DND-41 (cell line): ENCODE data around the gene DSCAML1.

Source experiments
- ATAC-seq: fragments of 200-7000 bp; cut with Tn5 transposase; 3 replicates; pipeline ENCODE4 v1.9.1; 2021; ENCODE audit warnings: low read depth; ENCODE audit not compliant: insufficient read depth
- DNase-seq: peaks from one replicate; pipeline ENCODE4 v3.0.0-alpha.2; 2020
- H2AFZ ChIP-seq: 2 replicates; pipeline ENCODE4 v1.6.0; 2012; ENCODE audit warnings: low read depth, low read length
- H3K27ac ChIP-seq: 2 replicates; pipeline ENCODE4 v1.5.1; 2012; ENCODE audit warnings: low read length, inconsistent platforms
- H3K27me3 ChIP-seq: fragments of 200-600 bp; sonication (generic); 2 replicates; pipeline ENCODE4 v1.6.0; 2012; ENCODE audit warnings: low read length, mild to moderate bottlenecking, inconsistent platforms; ENCODE audit not compliant: insufficient read depth, poor library complexity
- H3K36me3 ChIP-seq: 2 replicates; pipeline ENCODE4 v1.5.1; 2012; ENCODE audit warnings: low read length, inconsistent platforms; ENCODE audit not compliant: insufficient read depth
- H3K4me1 ChIP-seq: 2 replicates; pipeline ENCODE4 v1.5.1; 2012; ENCODE audit warnings: mild to moderate bottlenecking, low read length; ENCODE audit not compliant: insufficient read depth
- H3K4me2 ChIP-seq: 2 replicates; pipeline ENCODE4 v1.6.0; 2012; ENCODE audit warnings: mild to moderate bottlenecking, moderate library complexity, low read length, inconsistent platforms; ENCODE audit not compliant: insufficient read depth
- H3K4me3 ChIP-seq, 2 experiments: fragments of 200-600 bp in 1 of 2; shearing (Covaris generic) in 1 of 2; 2 replicates each; pipeline ENCODE4 v1.5.1; 2012 to 2016; ENCODE audit warnings: inconsistent platforms in 2 of 2, low read length in 2 of 2, mild to moderate bottlenecking in 2 of 2, low read depth in 1 of 2, moderate library complexity in 1 of 2
- H3K79me2 ChIP-seq: 2 replicates; pipeline ENCODE4 v1.6.0; 2012; ENCODE audit warnings: low read length, inconsistent platforms; ENCODE audit not compliant: insufficient read depth
- H3K9ac ChIP-seq: 2 replicates; pipeline ENCODE4 v1.6.0; 2012; ENCODE audit warnings: low read depth, mild to moderate bottlenecking, inconsistent platforms, low read length, moderate library complexity
- H3K9me3 ChIP-seq: 2 replicates; pipeline ENCODE4 v1.5.1; 2012; ENCODE audit warnings: low read length, moderate library complexity, mild to moderate bottlenecking, inconsistent platforms; ENCODE audit not compliant: insufficient read depth, severe bottlenecking
- H4K20me1 ChIP-seq: 2 replicates; pipeline ENCODE4 v1.6.0; 2012; ENCODE audit warnings: low read length; ENCODE audit not compliant: insufficient read depth
- EZH2 ChIP-seq: IDR thresholded peaks from 3 replicates; pipeline ENCODE4 v1.6.1; 2012; ENCODE audit warnings: borderline replicate concordance, low read depth, mild to moderate bottlenecking, moderate library complexity, low read length, inconsistent platforms; ENCODE audit not compliant: severe bottlenecking
- TF ChIP-seq, protein P1 (sequence below): IDR thresholded peaks from 2 replicates; pipeline ENCODE4 v1.5.1; 2012; ENCODE audit warnings: borderline replicate concordance, low read length, moderate library complexity, mild to moderate bottlenecking; ENCODE audit not compliant: poor library complexity, severe bottlenecking; ENCODE audit errors: extremely low read depth

DSCAML1 gene

DNA sequence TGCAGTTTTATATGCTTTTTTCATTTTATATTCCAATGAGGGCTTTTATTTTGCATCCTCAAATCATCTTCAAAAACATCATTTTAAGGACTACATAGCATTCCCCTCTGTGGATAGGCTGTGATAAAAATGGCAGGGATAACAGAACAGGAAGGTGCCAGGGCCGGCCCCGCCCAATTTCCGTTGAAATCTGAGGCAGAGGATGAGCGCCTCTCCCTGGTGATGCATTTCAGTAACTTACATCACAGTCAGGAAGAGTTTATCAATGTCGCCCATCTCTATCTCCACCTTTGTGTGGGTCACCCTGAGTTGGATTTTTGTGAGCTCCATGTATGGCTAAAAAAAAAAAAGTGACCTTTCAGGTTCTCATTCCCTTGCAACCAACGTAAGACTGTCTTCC, 201.6 kb downstream of the DSCAML1 start:
- H3K4me3 ChIP-seq: no peak overlapping the region
- no peak overlapping the region for H3K4me2 ChIP-seq
- no peaks in the 10 kb centered on the region for H3K27me3 ChIP-seq
- no peak overlapping the region for H3K9ac ChIP-seq
- no peaks in the 10 kb centered on the region for H3K79me2 ChIP-seq
- ATAC-seq: no peak
- no peak for DNase-seq
- TF ChIP-seq, protein P1, sequence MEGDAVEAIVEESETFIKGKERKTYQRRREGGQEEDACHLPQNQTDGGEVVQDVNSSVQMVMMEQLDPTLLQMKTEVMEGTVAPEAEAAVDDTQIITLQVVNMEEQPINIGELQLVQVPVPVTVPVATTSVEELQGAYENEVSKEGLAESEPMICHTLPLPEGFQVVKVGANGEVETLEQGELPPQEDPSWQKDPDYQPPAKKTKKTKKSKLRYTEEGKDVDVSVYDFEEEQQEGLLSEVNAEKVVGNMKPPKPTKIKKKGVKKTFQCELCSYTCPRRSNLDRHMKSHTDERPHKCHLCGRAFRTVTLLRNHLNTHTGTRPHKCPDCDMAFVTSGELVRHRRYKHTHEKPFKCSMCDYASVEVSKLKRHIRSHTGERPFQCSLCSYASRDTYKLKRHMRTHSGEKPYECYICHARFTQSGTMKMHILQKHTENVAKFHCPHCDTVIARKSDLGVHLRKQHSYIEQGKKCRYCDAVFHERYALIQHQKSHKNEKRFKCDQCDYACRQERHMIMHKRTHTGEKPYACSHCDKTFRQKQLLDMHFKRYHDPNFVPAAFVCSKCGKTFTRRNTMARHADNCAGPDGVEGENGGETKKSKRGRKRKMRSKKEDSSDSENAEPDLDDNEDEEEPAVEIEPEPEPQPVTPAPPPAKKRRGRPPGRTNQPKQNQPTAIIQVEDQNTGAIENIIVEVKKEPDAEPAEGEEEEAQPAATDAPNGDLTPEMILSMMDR: no peak
- TF ChIP-seq EZH2: no peak
- H3K27ac ChIP-seq: no peak overlapping the region
- no peak overlapping the region for H2AFZ ChIP-seq
- H3K4me1 ChIP-seq: no peaks in the 10 kb centered on the region
- peaks cover 47% of the 10 kb centered on the region for H4K20me1 ChIP-seq
- no peaks in the 10 kb centered on the region for H3K36me3 ChIP-seq
- H3K9me3 ChIP-seq: no peaks in the 10 kb centered on the region

DNA sequence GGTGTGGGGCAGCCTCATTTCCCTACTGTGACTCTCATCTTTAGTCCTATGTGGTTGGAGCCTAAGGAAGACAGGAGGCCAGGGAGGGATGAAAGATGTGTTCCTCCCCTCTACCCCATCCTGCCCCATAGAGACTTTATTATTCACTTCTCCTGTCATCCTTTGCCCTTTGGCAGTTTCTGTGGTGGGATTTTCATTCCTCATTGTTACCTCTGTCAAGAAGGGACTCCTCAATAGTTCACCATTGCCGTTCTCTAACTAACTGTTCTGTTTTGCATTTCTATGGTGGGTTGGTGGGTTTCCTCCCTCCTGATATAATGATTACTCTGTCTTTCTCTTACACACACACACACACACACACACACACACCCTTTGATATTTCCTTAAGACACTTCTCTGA, 202.3 kb downstream of the DSCAML1 start:
- Histone ChIP-seq H3K27ac (no peak overlapping the region), H3K36me3 (no peaks in the 10 kb centered on the region), H2AFZ (no peak overlapping the region), H3K9me3 (no peaks in the 10 kb centered on the region), H3K79me2 (no peaks in the 10 kb centered on the region), H3K9ac (no peak overlapping the region), H3K4me2 (no peak overlapping the region), H3K4me3 (no peak overlapping the region), H4K20me1 (peaks cover 44% of the 10 kb centered on the region), H3K27me3 (no peaks in the 10 kb centered on the region), H3K4me1 (no peaks in the 10 kb centered on the region)
- DNase-seq (no peak), ATAC-seq (no peak)
- no peak for TF ChIP-seq EZH2
- TF ChIP-seq, protein P1: no peak

DNA sequence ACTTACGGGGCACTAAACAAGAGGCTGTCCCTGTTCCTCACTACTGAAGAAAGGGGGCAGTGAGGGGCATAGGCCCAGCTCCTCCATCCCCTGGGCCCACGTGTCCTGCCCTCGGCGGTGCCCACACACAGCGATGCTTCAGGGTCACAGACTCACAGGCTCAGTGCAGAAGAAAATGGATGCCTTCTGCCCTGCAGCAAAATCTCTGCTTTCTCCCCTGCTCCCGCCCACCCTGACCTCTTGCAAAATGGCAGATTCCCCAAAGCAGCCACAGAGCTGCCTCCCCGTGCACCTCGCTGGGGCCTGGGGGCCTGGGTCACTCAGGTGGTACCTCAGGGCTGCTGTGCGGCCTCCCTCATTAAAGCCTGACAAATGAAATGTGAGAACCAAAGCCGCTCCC, 204.0 kb downstream of the DSCAML1 start:
- DNase-seq (no peak), ATAC-seq (no peak)
- H3K27me3 ChIP-seq: no peaks in the 10 kb centered on the region
- TF ChIP-seq, protein P1: no peak
- TF ChIP-seq EZH2: no peak
- no peaks in the 10 kb centered on the region for H3K4me1 ChIP-seq
- no peaks in the 10 kb centered on the region for H3K79me2 ChIP-seq
- H3K27ac ChIP-seq: no peak overlapping the region
- peaks cover 41% of the 10 kb centered on the region for H4K20me1 ChIP-seq
- no peaks in the 10 kb centered on the region for H3K36me3 ChIP-seq
- no peak overlapping the region for H3K4me3 ChIP-seq
- no peak overlapping the region for H2AFZ ChIP-seq
- H3K9ac ChIP-seq: no peak overlapping the region
- H3K9me3 ChIP-seq: no peaks in the 10 kb centered on the region
- H3K4me2 ChIP-seq: no peak overlapping the region
